Ishikawa (cell line): ENCODE data around the gene NR6A1.

Experiments
- CEBPB ChIP-seq: IDR thresholded peaks from 2 replicates; pipeline ENCODE4 v1.6.1; 2012
- CREB1 ChIP-seq: IDR thresholded peaks from 2 replicates; pipeline ENCODE4 v1.6.1; 2012; ENCODE audit warnings: low read depth
- EGR1 ChIP-seq: IDR thresholded peaks from 2 replicates; pipeline ENCODE4 v1.6.1; 2012
- EP300 ChIP-seq: IDR thresholded peaks from 2 replicates; pipeline ENCODE4 v1.6.1; 2012; ENCODE audit warnings: borderline replicate concordance
- FOXM1 ChIP-seq: IDR thresholded peaks from 2 replicates; pipeline ENCODE4 v1.6.1; 2012; ENCODE audit warnings: low read depth, borderline replicate concordance
- NFIC ChIP-seq: IDR thresholded peaks from 2 replicates; pipeline ENCODE4 v1.6.1; 2012
- RAD21 ChIP-seq: IDR thresholded peaks from 2 replicates; pipeline ENCODE4 v1.6.1; 2012; ENCODE audit warnings: low read depth
- TAF1 ChIP-seq: IDR thresholded peaks from 2 replicates; pipeline ENCODE4 v1.6.1; 2012; ENCODE audit warnings: low read depth, mild to moderate bottlenecking
- TCF12 ChIP-seq: IDR thresholded peaks from 2 replicates; pipeline ENCODE4 v1.6.1; 2012; ENCODE audit warnings: low read depth
- TEAD4 ChIP-seq: IDR thresholded peaks from 2 replicates; pipeline ENCODE4 v1.6.1; 2012
- USF1 ChIP-seq: IDR thresholded peaks from 2 replicates; pipeline ENCODE4 v1.6.1; 2012
- YY1 ChIP-seq: IDR thresholded peaks from 2 replicates; pipeline ENCODE4 v1.6.1; 2012; ENCODE audit warnings: low read depth
- ZBTB7A ChIP-seq: IDR thresholded peaks from 2 replicates; pipeline ENCODE4 v1.6.1; 2012; ENCODE audit warnings: low read depth
- TF ChIP-seq, protein P1 (sequence below): IDR thresholded peaks from 2 replicates; pipeline ENCODE4 v1.6.1; 2012; ENCODE audit warnings: low read depth, mild to moderate bottlenecking
- TF ChIP-seq, protein P2 (sequence below): IDR thresholded peaks from 2 replicates; pipeline ENCODE4 v1.6.1; 2012

The NR6A1 gene

DNA sequence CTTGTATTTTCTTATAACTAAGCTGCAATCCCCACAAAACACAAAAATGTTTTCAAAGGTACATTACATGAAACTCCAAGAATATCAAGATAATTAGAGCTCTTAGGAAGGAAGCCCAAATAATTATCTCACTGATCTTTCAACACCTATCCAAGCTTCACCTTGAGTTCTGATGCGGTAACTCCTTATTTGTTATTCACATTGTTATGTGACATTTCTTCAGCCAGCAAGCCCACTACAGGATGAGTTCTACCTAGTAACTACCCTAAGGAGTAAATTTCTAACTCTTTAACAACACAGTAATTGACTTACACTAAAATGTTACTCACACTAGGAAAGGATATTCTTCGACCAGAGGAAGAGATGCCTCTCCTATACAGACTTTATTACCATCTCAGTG, 9.9 kb downstream of the NR6A1 start:
- TF ChIP-seq RAD21: no peak
- TF ChIP-seq TEAD4: no peak
- no peak for TF ChIP-seq TAF1
- TF ChIP-seq, protein P1, sequence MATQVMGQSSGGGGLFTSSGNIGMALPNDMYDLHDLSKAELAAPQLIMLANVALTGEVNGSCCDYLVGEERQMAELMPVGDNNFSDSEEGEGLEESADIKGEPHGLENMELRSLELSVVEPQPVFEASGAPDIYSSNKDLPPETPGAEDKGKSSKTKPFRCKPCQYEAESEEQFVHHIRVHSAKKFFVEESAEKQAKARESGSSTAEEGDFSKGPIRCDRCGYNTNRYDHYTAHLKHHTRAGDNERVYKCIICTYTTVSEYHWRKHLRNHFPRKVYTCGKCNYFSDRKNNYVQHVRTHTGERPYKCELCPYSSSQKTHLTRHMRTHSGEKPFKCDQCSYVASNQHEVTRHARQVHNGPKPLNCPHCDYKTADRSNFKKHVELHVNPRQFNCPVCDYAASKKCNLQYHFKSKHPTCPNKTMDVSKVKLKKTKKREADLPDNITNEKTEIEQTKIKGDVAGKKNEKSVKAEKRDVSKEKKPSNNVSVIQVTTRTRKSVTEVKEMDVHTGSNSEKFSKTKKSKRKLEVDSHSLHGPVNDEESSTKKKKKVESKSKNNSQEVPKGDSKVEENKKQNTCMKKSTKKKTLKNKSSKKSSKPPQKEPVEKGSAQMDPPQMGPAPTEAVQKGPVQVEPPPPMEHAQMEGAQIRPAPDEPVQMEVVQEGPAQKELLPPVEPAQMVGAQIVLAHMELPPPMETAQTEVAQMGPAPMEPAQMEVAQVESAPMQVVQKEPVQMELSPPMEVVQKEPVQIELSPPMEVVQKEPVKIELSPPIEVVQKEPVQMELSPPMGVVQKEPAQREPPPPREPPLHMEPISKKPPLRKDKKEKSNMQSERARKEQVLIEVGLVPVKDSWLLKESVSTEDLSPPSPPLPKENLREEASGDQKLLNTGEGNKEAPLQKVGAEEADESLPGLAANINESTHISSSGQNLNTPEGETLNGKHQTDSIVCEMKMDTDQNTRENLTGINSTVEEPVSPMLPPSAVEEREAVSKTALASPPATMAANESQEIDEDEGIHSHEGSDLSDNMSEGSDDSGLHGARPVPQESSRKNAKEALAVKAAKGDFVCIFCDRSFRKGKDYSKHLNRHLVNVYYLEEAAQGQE: no peak
- no peak for TF ChIP-seq EGR1
- TF ChIP-seq YY1: no peak
- TF ChIP-seq NFIC: no peak
- TF ChIP-seq ZBTB7A: no peak
- TF ChIP-seq FOXM1: no peak
- TF ChIP-seq, protein P2, sequence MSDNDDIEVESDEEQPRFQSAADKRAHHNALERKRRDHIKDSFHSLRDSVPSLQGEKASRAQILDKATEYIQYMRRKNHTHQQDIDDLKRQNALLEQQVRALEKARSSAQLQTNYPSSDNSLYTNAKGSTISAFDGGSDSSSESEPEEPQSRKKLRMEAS: no peak
- TF ChIP-seq CREB1: no peak
- TF ChIP-seq CEBPB: no peak
- TF ChIP-seq USF1: no peak
- TF ChIP-seq TCF12: no peak
- TF ChIP-seq EP300: no peak

DNA sequence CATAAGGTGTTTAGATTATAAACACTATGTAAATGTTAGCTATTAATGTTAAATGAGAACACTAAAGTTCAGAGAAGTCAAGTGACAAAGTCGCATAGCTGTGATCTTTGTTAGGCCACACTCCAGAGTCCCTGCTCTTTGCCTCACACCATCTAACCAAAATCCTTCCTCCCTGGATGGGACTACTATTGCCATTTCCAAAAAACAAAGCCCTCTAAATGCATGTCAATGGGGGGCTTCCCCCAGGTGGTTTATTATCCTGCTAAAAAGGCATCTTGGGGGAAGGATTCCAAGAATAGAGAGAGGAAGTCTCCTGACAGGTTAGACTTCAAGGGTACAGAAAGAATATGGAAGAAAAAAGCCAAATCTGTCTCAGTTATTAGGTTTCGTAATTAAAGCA, 10.4 kb downstream of the NR6A1 start:
- no peak for TF ChIP-seq YY1
- no peak for TF ChIP-seq FOXM1
- TF ChIP-seq EGR1: no peak
- no peak for TF ChIP-seq TEAD4
- no peak for TF ChIP-seq ZBTB7A
- TF ChIP-seq USF1: no peak
- TF ChIP-seq TCF12: no peak

DNA sequence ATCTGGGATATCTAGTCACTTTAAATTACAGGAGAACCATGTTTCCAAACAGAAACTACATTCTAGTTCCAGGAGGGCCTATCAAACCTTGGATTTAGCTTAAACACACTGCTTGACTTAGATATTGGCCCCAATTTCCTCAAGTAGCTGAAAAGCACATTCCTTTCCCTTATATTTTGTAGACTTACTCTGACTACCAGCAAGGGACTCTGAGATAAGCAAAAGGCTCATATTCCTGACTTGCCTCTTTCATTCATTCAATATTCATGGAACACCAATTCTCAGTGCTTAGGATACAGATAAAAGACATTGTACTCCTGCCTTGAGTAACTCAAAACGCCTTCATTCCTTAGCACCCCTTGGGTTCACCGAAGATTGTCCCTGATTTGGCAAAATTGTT, 11.8 kb downstream of the NR6A1 start:
- no peak for TF ChIP-seq USF1
- no peak for TF ChIP-seq TAF1
- TF ChIP-seq, protein P1: no peak
- TF ChIP-seq NFIC: no peak
- TF ChIP-seq EP300: no peak
- no peak for TF ChIP-seq FOXM1
- no peak for TF ChIP-seq TEAD4
- TF ChIP-seq RAD21: no peak
- no peak for TF ChIP-seq ZBTB7A
- TF ChIP-seq CREB1: no peak
- TF ChIP-seq TCF12: no peak
- TF ChIP-seq CEBPB: no peak
- no peak for TF ChIP-seq YY1
- TF ChIP-seq, protein P2: no peak

- TF ChIP-seq ZBTB7A (no peak), TCF12 (no peak), EP300 (no peak), USF1 (no peak), EGR1 (no peak)
Observed at GRCh38 chr9:124758691-124759090, 12.4 kb downstream of the NR6A1 start.

GRCh38 chr9:124758061-124758460, 13.1 kb downstream of the NR6A1 start:
- TF ChIP-seq TEAD4: no peak
- TF ChIP-seq TCF12: no peak
- TF ChIP-seq FOXM1: no peak
- TF ChIP-seq, protein P1: no peak
- no peak for TF ChIP-seq RAD21
- TF ChIP-seq ZBTB7A: no peak
- TF ChIP-seq EP300: no peak
- no peak for TF ChIP-seq EGR1
- no peak for TF ChIP-seq TAF1
- TF ChIP-seq USF1: no peak
- TF ChIP-seq, protein P2: no peak
- no peak for TF ChIP-seq CREB1
- no peak for TF ChIP-seq NFIC
- no peak for TF ChIP-seq YY1
- TF ChIP-seq CEBPB: no peak
